Measurements from ENCODE around the gene ATG7.

Gene ATG7

DNA sequence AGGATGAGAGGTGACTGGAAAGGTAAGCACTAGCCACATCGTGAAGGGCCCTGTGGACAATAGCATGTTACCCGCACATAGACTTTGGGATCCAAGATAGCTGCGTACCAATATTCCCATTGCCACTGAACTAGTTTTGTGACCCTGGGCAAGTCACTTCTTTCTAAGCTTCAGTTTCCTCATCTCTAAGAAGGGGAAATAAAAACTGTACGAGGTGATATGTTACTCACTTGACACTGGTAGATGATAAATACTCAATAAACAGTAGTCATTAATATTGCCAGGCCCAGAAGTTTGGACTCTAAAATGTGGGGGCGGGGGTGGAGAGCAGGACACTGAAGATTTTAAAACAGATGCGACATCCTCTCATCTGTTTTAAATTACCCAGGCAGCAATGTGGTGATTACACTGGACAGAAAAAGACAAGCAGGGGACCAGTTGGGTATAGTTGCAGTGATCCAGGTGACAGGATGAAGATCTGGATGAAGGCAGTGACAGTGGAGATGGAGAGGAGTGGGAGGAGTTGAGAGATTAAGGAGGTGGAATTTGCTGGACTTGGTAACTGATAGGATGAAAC lies 2.5 kb downstream of the ATG7 start:
- no peak overlapping the region for H3K27ac Mint-ChIP-seq
- H3K36me3 Mint-ChIP-seq, result peaks cover 40% of the 10 kb centered on the region
- peaks cover 8% of the 10 kb centered on the region for H3K9me3 Mint-ChIP-seq
- no peak for DNase-seq
- H3K27me3 Mint-ChIP-seq, result peaks cover 5% of the 10 kb centered on the region
- CTCF ChIA-PET, result interaction anchor here (0.6 to 1.3 kb wide), 2 partner anchors 16 to 103 kb away, joined by 3 read pairs; no protein-coding TSS in a partner anchor
- H3K4me1 Mint-ChIP-seq, result peaks cover 47% of the 10 kb centered on the region
- H3K4me3 Mint-ChIP-seq, result peak overlapping the region; percentile 89

DNA sequence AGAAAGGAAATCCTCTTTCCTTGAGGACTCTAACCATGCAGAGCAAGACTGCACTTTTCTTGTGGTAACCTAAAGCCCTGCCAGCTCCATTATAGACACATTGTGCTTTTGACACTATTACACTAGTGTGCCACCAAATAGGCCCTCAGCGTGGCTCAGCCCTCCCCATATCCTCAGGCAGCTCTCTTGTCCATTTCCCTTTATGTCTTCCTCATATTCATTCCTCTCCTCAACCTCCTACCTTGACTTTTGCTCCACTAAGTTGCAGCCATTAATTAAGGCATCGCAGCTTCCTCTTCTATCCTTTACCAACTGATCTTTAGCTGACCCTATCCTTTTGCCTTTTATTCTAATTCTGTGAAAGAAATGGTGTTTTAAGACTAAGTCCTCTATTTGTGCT lies 3.7 kb downstream of the ATG7 start:
- H3K36me3 Mint-ChIP-seq, result peaks cover 41% of the 10 kb centered on the region
- H3K27ac Mint-ChIP-seq, result no peak overlapping the region
- H3K27me3 Mint-ChIP-seq, result peaks cover 5% of the 10 kb centered on the region
- peaks cover 47% of the 10 kb centered on the region for H3K4me1 Mint-ChIP-seq
- peaks cover 8% of the 10 kb centered on the region for H3K9me3 Mint-ChIP-seq
- CTCF ChIA-PET, result no interaction called here
- no peak for DNase-seq
- H3K4me3 Mint-ChIP-seq, result no peak overlapping the region

DNA sequence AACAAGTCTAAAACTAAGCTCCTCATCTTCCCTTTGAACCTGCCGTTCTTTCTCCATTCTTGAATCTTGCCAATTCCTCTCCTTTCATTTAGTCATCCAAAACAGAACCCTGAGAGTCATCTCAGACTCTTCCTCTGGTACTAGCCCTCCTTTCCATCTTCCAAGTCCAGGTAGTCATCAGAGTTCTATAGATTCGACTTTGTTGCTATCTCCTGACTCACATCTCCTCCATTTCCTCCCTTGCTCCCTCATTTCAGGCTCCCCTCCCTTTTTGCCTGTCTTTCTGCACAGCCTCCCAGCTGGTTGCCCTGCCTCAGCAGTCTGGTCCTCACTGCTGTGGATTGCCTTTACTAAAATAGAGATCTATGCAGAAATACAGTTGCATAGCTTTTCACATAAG lies 4.7 kb downstream of the ATG7 start:
- Mint-ChIP-seq H3K27ac (no peak overlapping the region), H3K36me3 (peaks cover 44% of the 10 kb centered on the region), H3K27me3 (peaks cover 5% of the 10 kb centered on the region), H3K4me1 (peaks cover 43% of the 10 kb centered on the region), H3K4me3 (no peak overlapping the region), H3K9me3 (peaks cover 8% of the 10 kb centered on the region)
- no peak for DNase-seq
- CTCF ChIA-PET, result no interaction called here

DNA sequence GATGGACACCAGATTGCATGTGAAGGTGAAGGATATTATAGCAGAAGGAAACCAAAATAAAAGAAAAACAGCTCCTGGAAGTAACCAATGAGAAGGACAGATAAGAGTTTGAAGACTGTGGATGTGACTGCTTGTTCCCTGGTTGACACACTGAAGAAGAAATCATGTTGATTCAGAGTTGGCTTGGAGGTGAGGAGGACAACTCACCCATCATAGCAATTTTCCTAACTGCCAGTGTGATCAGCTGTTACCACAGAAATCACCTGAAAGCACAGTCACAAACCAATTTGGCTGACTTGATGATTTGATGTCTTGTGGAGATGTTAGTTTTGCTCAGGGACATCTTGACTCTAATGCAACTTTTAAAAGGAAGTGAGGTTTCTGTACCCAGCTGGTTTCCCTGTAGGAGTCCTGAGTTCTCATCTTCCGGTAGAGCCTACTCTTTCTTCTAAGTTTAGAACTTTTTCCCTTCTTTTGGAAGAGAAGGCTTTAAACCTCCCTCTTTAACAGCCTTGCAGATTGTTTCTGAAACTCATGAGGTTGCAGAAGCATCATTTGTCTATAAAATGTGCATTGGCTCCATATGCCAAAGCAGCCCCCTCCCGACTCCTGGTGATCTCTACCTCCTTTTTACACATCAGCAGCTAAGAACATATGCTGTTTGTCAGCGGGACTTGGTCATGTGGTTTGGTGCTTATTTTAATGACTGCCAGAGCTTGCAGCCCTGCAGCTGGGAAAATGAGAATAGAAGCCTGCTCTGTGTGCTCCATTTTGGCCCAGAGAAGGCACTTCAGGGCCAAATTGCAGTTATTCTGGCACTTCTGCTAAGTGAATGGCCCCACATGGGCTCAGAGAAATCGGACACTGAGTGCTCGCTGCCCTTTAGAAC lies 10.3 kb downstream of the ATG7 start:
- CTCF ChIA-PET, result interaction anchor here (1.1 to 1.9 kb wide), 3 partner anchors 9 to 29 kb away, joined by 3 to 5 read pairs (median 4); partner anchors contain the start of gene ATG7

DNA sequence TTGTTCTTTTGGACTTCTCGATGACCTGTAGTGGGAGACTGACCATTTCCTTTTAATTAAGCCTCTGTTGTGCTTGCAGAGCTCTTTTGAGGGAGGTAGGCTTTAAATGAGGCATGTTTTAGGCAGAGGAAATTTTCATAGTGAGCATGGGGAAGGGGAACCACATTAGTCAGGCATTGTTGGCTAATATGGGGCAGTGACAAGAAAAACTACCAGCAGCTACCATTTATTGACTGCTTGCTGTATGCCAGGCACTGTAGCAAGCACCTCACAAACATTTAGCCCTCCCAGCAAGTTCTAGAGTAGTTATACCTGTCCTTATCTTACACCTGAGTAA lies 10.9 kb downstream of the ATG7 start:
- no peak overlapping the region for H3K27ac Mint-ChIP-seq
- H3K36me3 Mint-ChIP-seq, result peaks cover 31% of the 10 kb centered on the region
- DNase-seq, result no peak
- H3K4me3 Mint-ChIP-seq, result no peak overlapping the region
- H3K27me3 Mint-ChIP-seq, result no peaks in the 10 kb centered on the region
- CTCF ChIA-PET, result interaction anchor here (1.1 to 1.9 kb wide), 2 partner anchors 8 to 10 kb away, joined by 3 to 5 read pairs; partner anchors contain the start of gene ATG7
- peaks cover 14% of the 10 kb centered on the region for H3K4me1 Mint-ChIP-seq
- H3K9me3 Mint-ChIP-seq, result no peaks in the 10 kb centered on the region

More for the DNA sequence above, 10.3 kb downstream of the ATG7 start:
- peaks cover 10% of the 10 kb centered on the region for H3K4me1 Mint-ChIP-seq
- H3K27me3 Mint-ChIP-seq, result no peaks in the 10 kb centered on the region
- DNase-seq, result no peak
- H3K9me3 Mint-ChIP-seq, result no peaks in the 10 kb centered on the region
- peaks cover 35% of the 10 kb centered on the region for H3K36me3 Mint-ChIP-seq
- no peak overlapping the region for H3K4me3 Mint-ChIP-seq
- H3K27ac Mint-ChIP-seq, result no peak overlapping the region

DNA sequence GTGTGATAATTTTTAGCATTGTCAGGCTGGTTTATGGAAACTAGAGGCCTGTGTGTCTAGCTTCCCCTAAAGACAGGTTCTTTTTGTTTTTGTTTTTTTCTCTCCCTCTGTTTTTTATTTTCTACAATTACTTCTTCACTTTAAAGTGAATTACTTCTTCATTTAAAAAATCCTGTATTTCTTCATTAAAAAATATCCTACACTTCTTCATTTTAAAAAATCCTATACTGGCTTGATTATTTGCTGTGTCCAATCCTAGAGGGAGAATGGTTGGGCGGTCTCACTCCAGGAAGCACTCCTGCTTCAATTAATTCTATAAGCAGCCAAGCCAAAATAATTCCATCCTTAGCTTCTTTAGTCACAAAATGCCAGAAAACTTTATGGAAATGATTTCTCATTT lies 11.8 kb downstream of the ATG7 start:
- H3K36me3 Mint-ChIP-seq, result peaks cover 33% of the 10 kb centered on the region
- H3K27me3 Mint-ChIP-seq, result no peaks in the 10 kb centered on the region
- no peak overlapping the region for H3K27ac Mint-ChIP-seq
- no peaks in the 10 kb centered on the region for H3K9me3 Mint-ChIP-seq
- peaks cover 20% of the 10 kb centered on the region for H3K4me1 Mint-ChIP-seq
- no peak for DNase-seq
- CTCF ChIA-PET, result interaction anchor here (0.7 to 1.0 kb wide), 2 partner anchors 22 to 360 kb away, joined by 3 read pairs; partner anchors contain the start of gene VGLL4
- no peak overlapping the region for H3K4me3 Mint-ChIP-seq

DNA sequence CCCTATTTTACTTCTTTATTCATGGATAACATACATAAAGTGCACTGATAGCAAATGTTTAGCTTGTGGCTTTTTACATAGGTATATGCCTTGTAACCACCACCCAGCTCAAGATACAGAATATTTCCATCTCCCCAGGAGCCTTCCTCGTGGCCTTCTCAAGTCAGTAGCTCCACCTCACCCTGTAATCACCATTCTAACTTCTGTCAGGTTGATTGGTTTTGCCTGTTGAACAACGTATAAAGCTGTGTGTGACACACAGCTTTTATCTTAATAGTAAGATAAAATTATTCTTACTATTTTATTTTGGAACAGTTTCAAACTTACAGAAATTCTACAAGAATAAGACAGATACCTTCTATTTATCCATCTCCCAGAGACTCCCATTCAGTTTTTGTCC lies 13.3 kb downstream of the ATG7 start:
- Mint-ChIP-seq H3K4me3 (no peak overlapping the region), H3K9me3 (no peaks in the 10 kb centered on the region), H3K27me3 (no peaks in the 10 kb centered on the region), H3K27ac (no peak overlapping the region), H3K36me3 (peaks cover 38% of the 10 kb centered on the region), H3K4me1 (peaks cover 35% of the 10 kb centered on the region)
- CTCF ChIA-PET, result interaction anchor here (0.6 kb wide), 1 partner anchor 296 kb away, joined by 3 read pairs; no protein-coding TSS in a partner anchor
- no peak for DNase-seq

DNA sequence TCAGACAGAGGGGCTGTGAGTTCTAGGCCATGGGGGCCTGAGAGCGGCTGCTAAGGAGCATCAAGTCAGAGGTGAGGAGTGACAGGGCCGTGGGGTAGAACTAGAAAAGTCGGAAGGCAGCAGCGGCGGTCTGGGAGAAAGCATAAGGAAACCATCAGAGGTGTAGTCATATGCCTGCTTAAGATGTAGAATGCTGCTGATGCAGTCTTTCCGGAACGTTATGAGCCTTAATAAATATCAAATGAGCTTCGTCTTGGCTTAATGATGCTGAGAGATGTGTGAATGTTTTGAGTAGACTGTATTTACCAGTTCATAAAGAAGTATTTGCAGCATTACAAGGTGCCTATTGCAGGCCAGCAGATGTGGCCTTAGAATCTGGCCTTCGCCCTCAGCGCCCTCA lies 15.2 kb downstream of the ATG7 start:
- no peak for DNase-seq
- CTCF ChIA-PET, result interaction anchor here (1.3 kb wide), 1 partner anchor 9 kb away, joined by 4 read pairs; no protein-coding TSS in a partner anchor
- peaks cover 53% of the 10 kb centered on the region for H3K4me1 Mint-ChIP-seq
- H3K27ac Mint-ChIP-seq, result no peak overlapping the region
- no peaks in the 10 kb centered on the region for H3K27me3 Mint-ChIP-seq
- no peaks in the 10 kb centered on the region for H3K9me3 Mint-ChIP-seq
- H3K4me3 Mint-ChIP-seq, result no peak overlapping the region
- H3K36me3 Mint-ChIP-seq, result peaks cover 38% of the 10 kb centered on the region

DNA sequence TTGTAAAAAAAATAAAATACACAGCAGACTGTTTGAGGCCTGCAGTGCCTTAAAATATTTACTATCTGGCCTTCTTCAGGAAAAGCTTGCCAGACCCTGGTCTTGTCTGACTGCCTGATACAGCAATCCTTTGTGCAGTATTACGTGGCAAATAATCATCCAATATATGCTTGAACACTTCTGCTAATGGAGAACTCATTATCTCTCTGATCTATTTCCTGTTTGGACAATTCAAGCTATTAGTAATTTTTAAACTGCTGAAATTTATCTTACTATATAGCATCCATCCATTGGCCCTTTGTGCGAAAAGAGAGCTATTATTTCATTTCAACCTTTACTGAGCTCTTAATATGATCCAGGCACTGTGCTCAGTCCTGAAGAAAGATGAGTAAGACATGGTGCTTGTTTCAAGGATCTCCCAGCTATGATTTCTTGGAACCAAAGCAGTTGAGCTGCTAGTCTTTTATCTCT lies 15.9 kb downstream of the ATG7 start:
- H3K9me3 Mint-ChIP-seq, result no peaks in the 10 kb centered on the region
- H3K4me3 Mint-ChIP-seq, result no peak overlapping the region

DNA sequence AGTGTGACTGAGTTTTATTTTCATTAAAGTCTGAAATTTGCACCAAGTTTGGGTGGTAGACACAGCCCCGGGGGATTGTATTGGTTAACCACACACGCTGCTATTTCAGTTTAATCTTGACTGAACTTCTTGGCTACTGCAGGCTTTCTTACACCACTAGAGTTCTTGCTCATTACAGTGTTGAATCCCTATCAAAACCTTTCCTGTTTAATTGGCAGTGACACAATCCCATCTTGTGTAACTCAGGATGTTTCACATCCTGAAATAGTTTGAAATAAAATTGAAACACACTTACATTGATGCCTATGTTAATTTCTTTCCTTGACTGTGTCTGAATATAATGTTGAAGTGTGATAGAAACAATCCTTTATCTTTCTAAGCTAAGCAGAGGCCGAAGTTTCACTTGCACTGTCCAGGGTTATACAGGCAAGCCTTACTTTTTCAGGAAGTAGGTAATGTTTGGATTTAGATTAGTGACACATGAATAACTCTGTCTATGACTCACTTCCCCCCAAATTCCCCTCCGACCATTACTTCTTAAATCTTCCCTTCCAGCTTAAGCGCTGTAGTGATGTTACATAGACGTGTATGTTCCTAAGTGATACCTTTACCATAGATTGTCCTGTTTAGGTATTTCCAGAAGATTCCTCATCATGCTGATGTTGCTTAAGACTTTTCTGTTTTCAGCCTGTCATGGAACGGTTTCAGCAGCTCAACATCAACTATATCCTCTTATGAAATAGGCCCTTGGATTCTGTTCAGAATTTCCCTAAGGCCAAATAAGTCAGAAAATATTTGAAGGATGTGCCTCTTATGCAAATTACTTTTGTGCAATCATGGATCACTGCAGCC lies 16.8 kb downstream of the ATG7 start:
- peaks cover 56% of the 10 kb centered on the region for H3K4me1 Mint-ChIP-seq
- H3K9me3 Mint-ChIP-seq, result no peaks in the 10 kb centered on the region
- H3K27me3 Mint-ChIP-seq, result no peaks in the 10 kb centered on the region
- peaks cover 32% of the 10 kb centered on the region for H3K36me3 Mint-ChIP-seq
- DNase-seq, result no peak
- H3K4me3 Mint-ChIP-seq, result no peak overlapping the region
- peak overlapping the region; percentile 49 for H3K27ac Mint-ChIP-seq
- CTCF ChIA-PET, result interaction anchor here (0.7 to 1.3 kb wide), 2 partner anchors 10 to 406 kb away, joined by 3 to 4 read pairs; no protein-coding TSS in a partner anchor

More for the DNA sequence above, 15.9 kb downstream of the ATG7 start:
- H3K36me3 Mint-ChIP-seq, result peaks cover 36% of the 10 kb centered on the region
- DNase-seq, result no peak
- H3K27ac Mint-ChIP-seq, result no peak overlapping the region
- H3K4me1 Mint-ChIP-seq, result peaks cover 56% of the 10 kb centered on the region
- H3K27me3 Mint-ChIP-seq, result no peaks in the 10 kb centered on the region
- CTCF ChIA-PET, result interaction anchor here (0.7 to 1.3 kb wide), 2 partner anchors 9 to 405 kb away, joined by 3 to 4 read pairs; no protein-coding TSS in a partner anchor

DNA sequence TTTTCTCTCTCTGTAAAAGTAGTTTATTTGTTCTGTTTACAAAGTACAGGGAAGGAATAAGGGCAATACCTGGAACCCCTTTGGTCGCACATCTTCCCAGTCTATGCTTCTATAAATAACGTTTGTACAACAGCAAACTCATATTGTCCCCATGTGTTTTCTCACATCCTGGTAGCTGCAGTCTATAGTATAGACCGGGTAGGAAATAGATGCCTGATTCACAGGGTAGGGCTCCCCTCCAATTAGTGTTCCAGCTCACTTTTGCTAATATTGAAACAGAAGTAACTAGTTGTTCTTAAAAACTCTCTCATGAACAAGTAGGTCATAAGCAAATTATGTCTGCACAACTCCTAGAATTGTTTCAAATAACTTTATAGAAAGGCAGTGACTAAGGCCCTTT lies 17.7 kb downstream of the ATG7 start:
- no peaks in the 10 kb centered on the region for H3K27me3 Mint-ChIP-seq
- CTCF ChIA-PET, result interaction anchor here (1.5 to 2.1 kb wide), 2 partner anchors 11 to 18 kb away, joined by 5 read pairs; partner anchors contain the start of gene ATG7
- no peak overlapping the region for H3K27ac Mint-ChIP-seq
- no peak overlapping the region for H3K4me3 Mint-ChIP-seq
- peaks cover 56% of the 10 kb centered on the region for H3K4me1 Mint-ChIP-seq
- H3K9me3 Mint-ChIP-seq, result no peaks in the 10 kb centered on the region
- peaks cover 32% of the 10 kb centered on the region for H3K36me3 Mint-ChIP-seq
- no peak for DNase-seq

DNA sequence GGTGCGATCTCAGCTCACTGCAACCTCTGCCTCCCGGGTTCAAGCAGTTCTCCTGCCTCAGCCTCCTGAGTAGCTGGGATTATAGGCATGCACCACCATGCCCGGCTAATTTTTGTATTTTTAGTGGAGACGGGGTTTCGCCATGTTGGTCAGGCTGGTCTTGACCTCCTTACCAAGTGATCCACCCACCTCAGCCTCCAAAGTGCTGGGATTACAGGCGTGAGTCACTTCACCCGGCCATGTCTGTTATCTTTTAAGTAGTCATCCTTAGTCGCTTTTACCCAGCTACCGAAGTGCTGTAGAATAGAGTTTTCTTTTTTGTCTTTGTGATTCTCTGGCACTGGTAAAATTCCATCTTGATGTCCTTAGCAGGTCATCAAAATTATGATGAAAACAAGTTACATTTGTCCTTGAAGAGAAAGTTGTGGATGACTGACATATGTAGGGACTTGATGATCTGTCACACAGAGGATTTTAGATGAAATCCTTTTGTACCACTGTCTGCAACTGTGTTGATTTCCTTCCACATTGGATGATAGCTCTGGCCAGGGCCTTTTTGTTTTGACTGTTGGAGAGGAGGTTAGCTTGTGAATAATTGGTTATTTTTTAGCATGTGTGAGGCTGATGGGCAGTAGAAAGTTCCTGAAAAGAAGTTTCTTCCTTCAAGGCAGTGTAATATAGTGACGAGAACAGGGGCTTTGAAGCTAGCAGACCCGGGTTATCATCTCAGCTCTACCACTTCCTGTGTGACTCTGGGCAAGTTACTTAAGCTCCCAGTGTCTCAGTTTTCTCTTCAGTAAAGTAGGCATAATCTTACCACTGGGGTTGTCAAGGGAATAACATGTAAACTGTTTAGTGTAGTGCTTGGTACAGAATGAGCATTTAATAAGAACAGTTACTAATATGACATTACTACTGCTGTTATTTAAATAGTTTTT lies 18.8 kb downstream of the ATG7 start:
- no peaks in the 10 kb centered on the region for H3K27me3 Mint-ChIP-seq
- peaks cover 56% of the 10 kb centered on the region for H3K4me1 Mint-ChIP-seq
- H3K9me3 Mint-ChIP-seq, result no peaks in the 10 kb centered on the region
- peaks cover 29% of the 10 kb centered on the region for H3K36me3 Mint-ChIP-seq
- CTCF ChIA-PET, result interaction anchor here (0.9 to 2.1 kb wide), 6 partner anchors 8 to 44 kb away, joined by 3 to 7 read pairs (median 4); partner anchors contain the start of gene ATG7
- H3K27ac Mint-ChIP-seq, result peak overlapping the region; percentile 91
- no peak overlapping the region for H3K4me3 Mint-ChIP-seq
- peak; percentile 45 for DNase-seq

DNA sequence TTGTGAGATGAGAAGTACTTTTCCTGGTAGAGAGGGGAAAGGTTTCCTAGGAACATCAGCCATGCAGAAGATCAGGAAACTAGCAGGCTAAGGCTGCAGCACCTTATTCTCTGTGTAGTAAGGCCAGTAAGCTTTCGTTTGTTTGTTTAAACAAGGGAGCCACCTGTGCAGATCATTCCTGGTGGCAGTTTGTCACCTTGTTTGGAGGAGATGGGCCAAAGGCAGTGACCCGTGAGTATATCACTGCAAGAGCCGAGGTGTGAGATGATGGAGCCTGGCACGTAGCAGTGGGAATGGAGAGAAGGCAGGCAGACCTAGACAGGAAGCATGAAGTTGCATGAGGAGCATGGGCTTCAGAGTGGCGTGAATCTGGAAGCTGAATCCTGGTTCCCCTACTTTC lies 19.6 kb downstream of the ATG7 start:
- H3K27me3 Mint-ChIP-seq, result no peaks in the 10 kb centered on the region
- H3K36me3 Mint-ChIP-seq, result peaks cover 26% of the 10 kb centered on the region
- no peaks in the 10 kb centered on the region for H3K9me3 Mint-ChIP-seq
- peaks cover 56% of the 10 kb centered on the region for H3K4me1 Mint-ChIP-seq
- H3K27ac Mint-ChIP-seq, result peak overlapping the region; percentile 91
- no peak overlapping the region for H3K4me3 Mint-ChIP-seq
- CTCF ChIA-PET, result interaction anchor here (0.9 to 2.1 kb wide), 4 partner anchors 9 to 43 kb away, joined by 3 to 7 read pairs (median 4); no protein-coding TSS in a partner anchor
- no peak for DNase-seq

Data from activated naive CD4-positive, alpha-beta T cell treated with anti-CD3 and anti-CD28 coated beads, Interleukin-2, amount 10 ng/mL, durations not matched to agents 7 days and 5 days (primary cell).